Neural cell (in vitro differentiated cells): ENCODE measurements around the gene ITGA8.

Experiments
- EZH2 ChIP-seq: fragments of 200-600, 300-800 bp; shearing (Covaris generic), sonication (generic); IDR thresholded peaks from 2 replicates; pipeline ENCODE4 v1.6.1; 2014; ENCODE audit warnings: antibody characterized with exemption, low read length, borderline replicate concordance, mild to moderate bottlenecking; ENCODE audit not compliant: insufficient read depth, poor library complexity, severe bottlenecking
- POLR2AphosphoS5 ChIP-seq: IDR thresholded peaks from 2 replicates; pipeline ENCODE4 v1.6.1; 2012
- RAD21 ChIP-seq: fragments of 450-650 bp; conservative IDR thresholded peaks from 2 replicates; pipeline ENCODE4 v1.6.1; 2014; ENCODE audit warnings: antibody characterized with exemption, mild to moderate bottlenecking, moderate library complexity
- SMC3 ChIP-seq: fragments of 450-650 bp; conservative IDR thresholded peaks from 2 replicates; pipeline ENCODE4 v1.6.1; 2014; ENCODE audit warnings: antibody characterized with exemption, mild to moderate bottlenecking, moderate library complexity; ENCODE audit not compliant: poor library complexity
- TF ChIP-seq, protein P1 (sequence below): fragments of 450-650 bp; IDR thresholded peaks from 2 replicates; pipeline ENCODE4 v1.5.1; 2014; ENCODE audit warnings: antibody characterized with exemption, mild to moderate bottlenecking, moderate library complexity; ENCODE audit not compliant: poor library complexity, severe bottlenecking
- TF ChIP-seq, protein P2 (sequence below): IDR thresholded peaks from 2 replicates; pipeline ENCODE4 v1.6.1; 2012; ENCODE audit warnings: borderline replicate concordance

DNA sequence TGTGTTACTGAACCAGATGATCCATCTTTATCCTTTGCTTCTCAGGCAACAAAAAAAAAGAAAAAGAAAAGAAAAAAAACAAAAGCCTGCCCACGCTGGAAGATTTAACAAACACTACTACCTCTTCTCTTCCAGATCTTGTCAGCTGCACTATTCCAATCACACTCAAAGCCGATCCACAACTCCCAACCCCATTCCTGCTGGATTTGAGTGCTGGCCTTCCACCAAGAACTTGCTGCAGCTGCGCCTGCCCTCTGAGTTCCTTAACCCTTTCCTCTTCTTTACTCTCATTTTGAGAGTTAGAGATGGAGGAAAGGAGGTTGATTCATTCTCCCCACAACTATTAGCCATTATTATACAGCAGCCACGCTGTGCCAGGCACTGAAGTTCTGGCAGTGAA, 16.0 kb upstream of the ITGA8 start:
- TF ChIP-seq SMC3 (no peak), POLR2AphosphoS5 (no peak), RAD21 (no peak), EZH2 (no peak)
- TF ChIP-seq, protein P1, sequence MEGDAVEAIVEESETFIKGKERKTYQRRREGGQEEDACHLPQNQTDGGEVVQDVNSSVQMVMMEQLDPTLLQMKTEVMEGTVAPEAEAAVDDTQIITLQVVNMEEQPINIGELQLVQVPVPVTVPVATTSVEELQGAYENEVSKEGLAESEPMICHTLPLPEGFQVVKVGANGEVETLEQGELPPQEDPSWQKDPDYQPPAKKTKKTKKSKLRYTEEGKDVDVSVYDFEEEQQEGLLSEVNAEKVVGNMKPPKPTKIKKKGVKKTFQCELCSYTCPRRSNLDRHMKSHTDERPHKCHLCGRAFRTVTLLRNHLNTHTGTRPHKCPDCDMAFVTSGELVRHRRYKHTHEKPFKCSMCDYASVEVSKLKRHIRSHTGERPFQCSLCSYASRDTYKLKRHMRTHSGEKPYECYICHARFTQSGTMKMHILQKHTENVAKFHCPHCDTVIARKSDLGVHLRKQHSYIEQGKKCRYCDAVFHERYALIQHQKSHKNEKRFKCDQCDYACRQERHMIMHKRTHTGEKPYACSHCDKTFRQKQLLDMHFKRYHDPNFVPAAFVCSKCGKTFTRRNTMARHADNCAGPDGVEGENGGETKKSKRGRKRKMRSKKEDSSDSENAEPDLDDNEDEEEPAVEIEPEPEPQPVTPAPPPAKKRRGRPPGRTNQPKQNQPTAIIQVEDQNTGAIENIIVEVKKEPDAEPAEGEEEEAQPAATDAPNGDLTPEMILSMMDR: no peak
- TF ChIP-seq, protein P2, sequence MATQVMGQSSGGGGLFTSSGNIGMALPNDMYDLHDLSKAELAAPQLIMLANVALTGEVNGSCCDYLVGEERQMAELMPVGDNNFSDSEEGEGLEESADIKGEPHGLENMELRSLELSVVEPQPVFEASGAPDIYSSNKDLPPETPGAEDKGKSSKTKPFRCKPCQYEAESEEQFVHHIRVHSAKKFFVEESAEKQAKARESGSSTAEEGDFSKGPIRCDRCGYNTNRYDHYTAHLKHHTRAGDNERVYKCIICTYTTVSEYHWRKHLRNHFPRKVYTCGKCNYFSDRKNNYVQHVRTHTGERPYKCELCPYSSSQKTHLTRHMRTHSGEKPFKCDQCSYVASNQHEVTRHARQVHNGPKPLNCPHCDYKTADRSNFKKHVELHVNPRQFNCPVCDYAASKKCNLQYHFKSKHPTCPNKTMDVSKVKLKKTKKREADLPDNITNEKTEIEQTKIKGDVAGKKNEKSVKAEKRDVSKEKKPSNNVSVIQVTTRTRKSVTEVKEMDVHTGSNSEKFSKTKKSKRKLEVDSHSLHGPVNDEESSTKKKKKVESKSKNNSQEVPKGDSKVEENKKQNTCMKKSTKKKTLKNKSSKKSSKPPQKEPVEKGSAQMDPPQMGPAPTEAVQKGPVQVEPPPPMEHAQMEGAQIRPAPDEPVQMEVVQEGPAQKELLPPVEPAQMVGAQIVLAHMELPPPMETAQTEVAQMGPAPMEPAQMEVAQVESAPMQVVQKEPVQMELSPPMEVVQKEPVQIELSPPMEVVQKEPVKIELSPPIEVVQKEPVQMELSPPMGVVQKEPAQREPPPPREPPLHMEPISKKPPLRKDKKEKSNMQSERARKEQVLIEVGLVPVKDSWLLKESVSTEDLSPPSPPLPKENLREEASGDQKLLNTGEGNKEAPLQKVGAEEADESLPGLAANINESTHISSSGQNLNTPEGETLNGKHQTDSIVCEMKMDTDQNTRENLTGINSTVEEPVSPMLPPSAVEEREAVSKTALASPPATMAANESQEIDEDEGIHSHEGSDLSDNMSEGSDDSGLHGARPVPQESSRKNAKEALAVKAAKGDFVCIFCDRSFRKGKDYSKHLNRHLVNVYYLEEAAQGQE: no peak
